Kasumi-1 (cell line): ENCODE measurements around the gene LMBRD2.

Experiments used
- DNase-seq, 2 experiments: peaks; one replicate each; lab custom pipeline; 2025; lab: John Stamatoyannopoulos, UW

LMBRD2 gene

DNA sequence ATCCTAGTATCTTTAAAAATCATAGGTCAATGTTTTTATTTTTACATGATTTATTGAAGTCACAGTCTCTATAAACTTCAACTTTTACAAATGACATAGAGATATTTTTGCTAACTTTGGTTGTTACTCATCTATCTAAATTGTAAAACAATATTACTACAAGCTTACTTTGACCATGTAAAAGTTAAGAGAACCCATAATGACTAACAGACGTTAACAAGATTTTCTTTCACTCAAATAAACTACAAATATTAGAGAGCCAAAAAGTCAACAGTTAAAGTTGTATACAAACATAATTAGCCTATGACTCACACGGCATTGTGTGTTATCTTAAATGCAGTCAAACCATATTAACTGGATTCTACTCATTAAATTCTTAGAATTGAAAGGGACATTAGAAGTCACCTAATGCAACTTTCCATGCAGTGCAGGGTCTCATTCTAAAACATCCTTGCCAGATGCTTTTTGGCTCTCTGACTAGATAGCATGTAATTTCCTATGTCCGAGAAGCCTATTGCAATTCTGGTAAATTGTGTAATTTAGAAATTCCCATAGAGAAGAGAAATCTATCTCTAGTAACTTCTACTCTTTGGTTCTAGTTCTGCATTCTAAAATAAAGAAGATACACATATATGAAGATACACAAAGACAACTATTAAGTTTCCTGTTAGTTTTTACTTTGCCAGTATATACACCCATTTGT, 42.8 kb downstream of the LMBRD2 start:
- DNase-seq, result no peak

DNA sequence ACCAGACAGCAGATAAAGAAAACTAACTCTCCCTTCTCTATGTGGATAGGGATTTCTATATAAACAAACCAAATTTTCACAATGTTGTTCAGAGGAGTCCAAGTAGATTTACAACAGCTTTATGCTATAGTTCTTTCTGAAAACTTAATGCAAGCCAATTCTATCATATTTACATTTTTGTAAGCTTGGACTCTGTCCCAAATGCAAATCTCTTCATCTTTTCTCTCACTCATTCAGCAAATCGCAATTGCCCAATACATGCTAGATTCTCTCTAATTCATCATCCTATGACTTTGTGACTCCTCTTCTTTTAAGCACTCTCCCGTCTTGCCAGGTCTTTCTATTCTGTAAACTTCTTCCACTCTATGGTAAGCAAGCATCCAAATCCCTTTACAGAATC, 45.9 kb downstream of the LMBRD2 start:
- no peak for DNase-seq

DNA sequence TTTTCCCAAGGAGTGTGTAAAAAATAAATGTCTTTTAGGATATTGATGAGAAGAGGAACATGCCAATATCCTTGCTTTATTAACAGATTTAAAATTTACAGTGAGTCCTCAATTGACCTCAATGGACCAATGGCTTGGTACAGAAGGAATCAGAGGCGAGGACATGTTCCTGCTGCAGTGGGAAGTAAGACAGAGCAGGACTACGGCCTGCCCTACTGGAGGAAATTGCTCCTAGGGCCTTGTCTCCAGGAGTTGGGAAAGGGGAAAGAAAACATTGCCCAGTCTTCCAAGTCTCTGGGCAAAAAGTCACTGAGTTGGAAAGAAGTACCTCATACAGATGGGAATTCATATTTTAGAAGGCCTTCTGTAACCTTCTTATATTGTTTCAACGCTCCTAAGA, 51.9 kb downstream of the LMBRD2 start:
- no peak for DNase-seq

DNA sequence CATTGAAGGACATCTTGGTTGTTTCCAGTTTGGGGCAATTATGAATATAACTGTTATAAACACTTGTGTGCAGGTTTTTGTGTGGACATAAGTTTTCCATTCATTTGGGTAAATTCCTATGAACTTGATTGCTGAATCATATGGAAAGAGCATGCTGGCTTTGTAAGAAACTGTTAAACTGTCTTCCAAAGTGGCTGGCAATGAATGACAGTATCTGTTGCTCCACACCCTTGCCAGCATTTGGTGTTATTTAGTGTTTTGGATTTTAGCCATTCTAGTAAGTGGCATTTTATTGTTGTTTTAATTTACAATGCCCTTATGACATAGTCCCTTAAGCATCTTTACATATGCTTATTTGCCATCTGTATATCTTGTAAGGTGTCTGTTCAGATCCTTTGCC, 55.2 kb downstream of the LMBRD2 start:
- DNase-seq, result no peak

DNA sequence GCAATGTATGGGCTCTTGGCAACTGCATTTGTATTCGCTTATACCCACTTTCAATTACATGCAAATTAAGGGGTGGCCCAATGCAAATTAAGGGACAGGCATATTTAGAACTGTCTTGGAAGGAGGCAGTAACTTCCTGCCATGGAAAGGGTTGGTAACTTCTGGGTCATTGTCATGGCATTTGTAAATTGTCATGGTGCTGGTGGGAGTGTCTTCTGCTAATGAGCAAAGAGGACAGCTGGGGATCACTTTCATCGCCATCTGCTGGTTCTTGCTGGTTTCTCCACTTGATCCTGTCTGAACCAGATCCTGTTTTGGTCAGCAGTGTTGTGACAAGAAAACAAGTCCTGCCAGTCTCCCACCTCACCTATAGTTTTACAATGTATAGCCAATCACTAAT, 61.7 kb downstream of the LMBRD2 start:
- DNase-seq, result peak; percentile 59 to 72

DNA sequence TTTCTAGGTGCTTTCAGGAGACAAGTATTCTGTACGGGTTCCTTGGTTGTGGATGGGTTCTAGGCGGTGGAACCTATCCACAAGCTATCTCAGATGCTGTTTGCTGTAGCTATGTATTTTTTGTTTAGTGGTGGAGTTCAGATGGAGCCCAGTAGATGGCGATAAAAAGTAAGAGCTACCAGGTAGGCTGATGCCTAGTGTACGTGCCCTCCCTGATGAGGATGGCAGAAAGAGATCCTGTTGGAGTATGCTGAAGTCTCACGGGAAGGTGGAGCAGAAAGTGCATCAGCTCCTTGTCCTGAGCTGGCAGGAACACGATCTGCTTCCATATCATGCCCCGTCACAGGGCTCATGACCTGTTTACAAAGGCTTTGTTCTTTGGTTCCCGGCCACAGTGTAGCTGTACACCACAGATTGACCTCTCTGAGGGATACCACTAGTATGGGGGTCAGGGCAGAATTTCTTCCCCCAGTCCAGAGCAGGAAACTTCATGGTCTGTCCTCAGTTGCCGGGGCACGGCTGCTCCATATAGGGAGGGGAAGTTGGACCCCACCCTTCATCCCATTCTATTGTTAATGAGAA, 72.4 kb downstream of the LMBRD2 start:
- peak; percentile 80 to 83 for DNase-seq

DNA sequence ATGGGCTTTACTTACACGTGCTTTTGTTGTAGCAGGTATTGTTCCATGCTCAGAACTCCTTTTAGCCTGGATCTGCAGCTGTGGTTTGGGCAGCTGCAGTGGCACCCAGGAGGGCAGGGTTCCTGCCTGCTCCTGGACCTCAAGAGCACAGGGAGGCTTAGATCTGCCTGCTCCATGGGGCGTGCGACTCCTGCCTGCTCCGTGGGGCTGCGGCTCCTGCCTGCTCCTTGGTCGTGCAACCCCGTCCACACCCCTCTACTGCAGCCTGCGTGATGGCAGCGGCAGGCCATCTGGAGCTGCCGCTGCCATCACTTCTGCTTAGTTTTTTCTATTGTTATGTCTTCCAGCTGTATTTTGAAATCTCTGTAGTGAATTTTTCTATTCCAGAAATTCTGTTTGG, 73.3 kb downstream of the LMBRD2 start:
- no peak for DNase-seq

DNA sequence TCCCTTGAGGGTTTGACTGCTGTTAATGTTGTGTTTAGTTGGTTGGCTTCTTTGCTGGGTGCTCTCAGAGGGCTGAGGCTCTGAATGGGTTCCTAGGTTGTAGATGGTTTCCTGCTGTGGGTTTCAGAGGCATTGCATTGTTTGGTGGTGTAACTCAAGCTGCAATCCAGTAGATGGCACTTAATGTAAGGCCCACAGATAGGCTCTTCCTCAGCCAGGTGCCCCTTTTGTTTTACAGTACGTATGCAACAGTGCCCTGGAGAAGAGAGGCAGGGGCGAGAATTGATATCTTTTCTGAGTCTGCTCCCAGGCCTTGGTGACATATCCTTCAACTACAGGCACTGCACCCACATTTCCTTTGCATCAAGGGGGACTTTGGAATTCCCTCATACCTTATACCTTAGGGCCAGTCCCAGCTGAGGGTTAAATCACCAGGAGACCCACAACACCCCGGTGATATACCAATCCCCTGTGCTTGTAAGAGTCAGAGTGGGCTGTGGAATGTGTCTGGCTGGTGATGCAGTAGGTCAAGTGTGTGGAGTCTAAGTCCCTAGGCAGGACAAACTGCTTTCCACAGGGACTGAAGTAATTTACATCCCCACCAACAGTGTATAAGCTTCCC, 78.0 kb downstream of the LMBRD2 start:
- peak; percentile 48 to 77 for DNase-seq

DNA sequence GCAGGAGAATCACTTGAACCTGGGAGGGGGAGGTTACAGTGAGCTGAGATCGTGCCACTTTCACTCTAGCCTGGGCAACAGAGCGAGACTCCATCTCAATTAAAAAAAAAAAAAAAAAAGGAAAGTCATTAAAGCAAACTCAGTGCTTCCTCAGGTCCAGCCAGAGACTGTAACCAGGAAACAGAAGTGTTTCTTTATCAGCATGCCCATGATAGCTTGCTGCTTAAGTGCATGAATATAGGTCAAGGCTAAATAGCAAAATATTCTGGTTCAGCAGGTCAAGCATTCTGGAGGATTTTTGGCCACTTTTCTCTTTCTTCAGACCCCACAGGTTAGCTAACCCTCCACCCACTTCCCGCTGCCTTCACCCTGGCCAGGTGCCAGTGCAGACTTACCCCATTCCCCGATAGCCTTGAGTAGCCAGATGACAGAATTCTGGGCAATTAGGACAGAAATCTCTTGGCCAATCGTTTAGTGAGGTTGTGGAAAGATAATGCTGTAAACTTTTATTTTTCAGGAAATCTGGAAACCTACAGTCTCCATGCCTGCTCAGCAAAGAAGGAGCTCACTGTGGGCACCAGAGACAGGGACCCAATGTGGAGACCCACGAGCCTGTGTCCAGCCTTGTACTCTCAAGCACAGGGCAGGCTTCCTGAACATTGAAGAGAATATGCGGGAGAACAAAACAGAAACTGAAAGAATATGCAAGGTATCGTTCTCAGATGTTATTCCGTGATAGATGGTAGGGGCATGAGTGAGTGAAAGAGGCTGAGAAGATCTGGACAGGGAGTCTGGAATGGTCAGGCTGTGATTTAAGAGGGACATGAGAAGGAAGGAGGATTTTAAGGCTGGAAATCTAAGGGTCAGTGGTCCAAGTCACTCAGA, 80.8 kb downstream of the LMBRD2 start:
- no peak for DNase-seq

DNA sequence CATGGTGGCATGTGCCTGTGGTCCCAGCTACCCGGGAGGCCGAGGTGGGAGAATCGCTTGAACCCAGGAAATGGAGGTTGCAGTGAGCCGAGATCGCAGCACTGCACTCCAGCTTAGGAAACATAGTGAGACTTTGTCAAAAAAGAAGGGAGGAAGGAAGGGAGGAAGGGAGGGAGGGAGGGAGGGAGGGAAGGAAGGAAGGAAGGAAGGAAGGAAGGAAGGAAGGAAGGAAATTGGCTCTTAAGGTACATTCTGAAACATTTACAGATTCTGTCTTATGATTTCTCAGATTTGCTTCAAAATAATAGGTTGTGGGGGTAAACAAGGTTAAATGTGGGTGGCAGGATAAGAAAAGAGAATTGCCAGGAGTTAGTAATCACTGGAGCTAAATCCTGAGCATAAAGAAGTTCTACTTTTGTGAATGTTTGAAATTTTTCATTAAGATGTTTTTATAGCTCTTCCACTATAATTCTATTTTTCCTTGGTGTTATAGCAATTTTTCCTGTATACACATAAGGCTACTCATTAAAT, 82.9 kb downstream of the LMBRD2 start:
- DNase-seq, result no peak

DNA sequence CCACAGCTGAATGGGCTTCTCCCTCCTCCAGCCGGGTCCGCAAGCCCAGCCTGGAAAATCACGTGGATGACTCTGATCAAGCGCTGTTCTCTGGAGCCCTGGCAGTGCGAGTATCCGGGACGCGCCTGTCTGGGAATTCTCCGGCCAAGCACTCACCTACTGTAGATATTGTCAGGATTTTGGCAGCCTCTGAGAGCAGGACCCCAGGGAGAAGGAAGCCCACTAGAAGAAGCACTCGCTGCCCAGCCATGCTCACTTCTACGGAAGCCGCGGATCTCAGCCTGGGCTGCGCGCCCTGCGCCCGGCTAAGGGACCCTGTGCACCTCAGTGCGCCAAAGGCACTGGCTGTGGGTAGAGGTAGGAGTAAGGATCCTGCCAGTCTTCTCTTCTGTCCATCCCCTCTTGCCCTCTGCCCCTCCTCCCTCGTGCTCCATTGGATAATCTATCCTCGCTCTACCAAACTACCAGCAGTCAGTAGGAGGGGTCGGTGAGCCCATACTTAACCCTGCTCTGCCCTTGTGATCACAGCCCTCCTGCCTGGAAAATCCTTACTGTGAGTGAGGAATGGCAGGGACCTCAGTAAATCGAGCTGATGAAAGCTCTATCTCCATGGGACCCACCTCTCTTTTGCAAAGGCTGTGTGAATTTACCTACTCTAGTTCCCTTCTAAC, 85.0 kb downstream of the LMBRD2 start, which contains the start of gene UGT3A2:
Gene UGT3A2, minus strand, starts transcription at position 343 of the 671 bp plus-strand sequence. Its CDS starts 93 bp downstream, at position 250.
- peak; percentile 57 to 58 for DNase-seq

DNA sequence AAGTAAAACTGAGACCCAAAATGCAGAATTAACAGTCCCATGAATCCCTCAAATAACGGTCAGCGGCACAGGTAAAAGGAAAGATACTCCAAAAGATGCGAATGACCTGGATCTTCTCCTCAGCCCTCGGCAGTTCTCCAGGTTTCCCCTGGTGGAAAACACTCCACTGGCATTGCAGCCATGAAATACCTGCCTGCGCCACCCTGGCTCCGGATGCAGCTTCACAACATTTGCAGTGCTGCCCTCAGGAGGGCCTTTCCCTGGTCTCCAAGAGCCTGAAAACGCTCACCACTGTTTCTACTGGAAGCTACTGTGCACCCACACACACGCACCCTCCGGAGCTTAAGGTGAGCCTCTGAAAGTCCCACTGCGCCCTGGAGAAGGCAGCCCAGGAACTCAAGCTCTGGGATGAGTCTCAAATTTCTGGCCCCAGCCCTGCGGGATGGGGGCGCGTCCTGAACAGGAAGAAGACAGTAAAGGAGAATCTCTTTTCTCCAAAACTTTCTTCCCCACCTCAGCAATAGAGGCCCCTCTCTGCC, 85.6 kb downstream of the LMBRD2 start:
- no peak for DNase-seq

DNA sequence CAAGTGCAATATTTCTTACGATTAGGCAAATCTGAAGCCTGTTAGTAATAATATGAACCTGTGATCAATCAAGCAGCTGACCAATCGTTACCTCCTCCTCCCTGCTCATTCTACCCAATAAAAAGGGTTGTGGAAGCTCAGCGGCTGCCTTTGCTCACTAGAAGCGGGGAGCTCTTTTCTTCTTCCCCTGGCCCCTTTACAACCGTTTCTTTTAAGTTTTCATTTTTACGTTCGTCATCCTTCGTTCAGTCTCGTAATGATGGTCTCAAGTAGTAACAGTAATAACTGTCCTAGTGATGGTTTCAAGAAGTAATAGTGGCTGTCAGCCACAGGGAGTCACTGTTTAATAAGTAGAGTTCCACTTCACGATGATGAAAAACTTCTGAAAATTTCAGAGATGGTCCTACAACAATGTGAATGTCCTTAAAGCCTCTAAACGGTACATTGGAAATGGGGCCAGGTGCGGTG, 91.2 kb downstream of the LMBRD2 start:
- DNase-seq, result peak; percentile 72 to 76

DNA sequence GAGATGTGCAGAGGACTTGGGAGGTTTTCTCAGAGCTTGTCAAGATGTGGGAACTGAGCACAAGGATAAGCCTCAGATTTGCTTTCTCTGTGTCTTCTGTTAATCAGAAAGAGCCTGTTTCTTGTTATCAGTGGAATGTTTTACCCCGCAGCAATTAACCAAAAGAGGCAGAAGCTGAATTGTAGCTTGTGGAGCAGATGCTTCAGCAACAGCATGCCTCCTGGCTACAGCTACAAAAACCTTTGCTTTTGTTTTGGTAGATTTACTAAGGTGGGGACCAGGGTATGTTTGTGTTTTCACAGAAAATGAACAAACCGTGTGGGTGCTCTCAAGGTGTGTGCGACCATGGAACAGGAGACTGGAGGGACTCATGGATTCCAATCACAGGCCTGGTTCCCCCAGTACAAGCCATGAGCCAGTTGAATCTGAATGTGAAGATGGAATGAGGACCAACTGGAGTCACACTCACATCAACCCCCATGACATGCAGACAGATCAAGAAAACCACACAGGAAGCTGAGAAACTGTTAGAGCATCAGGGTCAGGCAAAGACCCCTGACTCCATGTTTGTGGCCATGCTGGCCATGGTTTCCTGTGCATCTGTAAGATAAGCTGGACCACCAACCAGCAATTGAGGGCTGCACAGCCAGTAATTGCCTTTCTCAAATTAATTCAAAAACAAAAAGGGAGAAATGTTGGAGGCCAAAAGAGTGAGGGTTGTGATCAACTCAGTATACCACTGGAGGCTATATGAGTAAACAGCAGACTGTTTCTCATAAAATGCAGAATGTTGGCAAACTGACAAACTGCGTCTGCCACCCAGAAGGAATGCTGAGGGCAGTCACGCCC, 91.9 kb downstream of the LMBRD2 start:
- DNase-seq, result peak in 1 of 2 experiments; percentile 3

DNA sequence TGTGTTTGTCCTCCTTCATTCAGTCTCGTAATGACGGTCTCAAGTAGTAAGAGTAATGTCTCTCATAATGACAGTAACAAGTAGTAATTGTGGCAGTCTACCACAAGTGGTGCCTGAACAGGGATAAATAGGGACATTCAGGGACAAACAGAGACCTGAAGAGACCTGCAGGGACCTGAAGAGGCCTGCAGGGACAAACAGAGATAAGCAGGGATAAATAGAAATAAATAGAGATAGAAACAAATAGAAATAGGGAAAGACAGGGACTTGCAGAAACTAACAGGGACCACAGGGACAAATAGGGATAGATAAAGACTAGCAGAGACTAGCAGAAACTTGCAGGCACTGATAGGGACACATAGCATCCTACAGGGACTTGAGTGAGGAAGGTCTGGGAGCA, 92.9 kb downstream of the LMBRD2 start:
- no peak for DNase-seq

DNA sequence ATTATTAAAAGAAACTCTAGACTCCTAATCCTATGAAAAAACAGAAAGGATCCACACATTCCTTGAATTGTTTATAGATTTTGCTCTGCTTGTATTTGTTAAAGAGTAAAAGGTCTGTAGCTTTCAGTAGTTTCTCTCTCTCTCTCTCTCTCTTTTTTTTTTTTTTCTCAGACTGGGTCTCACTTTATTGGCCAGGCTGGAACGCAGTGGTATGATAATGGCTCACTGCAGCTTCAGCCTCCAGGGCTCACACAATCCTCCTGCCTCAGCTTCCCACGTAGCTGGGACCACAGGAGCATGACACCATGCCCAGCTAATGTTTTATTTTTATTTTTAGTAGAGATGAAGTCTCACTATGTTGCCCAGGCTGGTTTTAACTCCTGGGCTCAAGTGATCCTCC, 94.3 kb downstream of the LMBRD2 start:
- no peak for DNase-seq

DNA sequence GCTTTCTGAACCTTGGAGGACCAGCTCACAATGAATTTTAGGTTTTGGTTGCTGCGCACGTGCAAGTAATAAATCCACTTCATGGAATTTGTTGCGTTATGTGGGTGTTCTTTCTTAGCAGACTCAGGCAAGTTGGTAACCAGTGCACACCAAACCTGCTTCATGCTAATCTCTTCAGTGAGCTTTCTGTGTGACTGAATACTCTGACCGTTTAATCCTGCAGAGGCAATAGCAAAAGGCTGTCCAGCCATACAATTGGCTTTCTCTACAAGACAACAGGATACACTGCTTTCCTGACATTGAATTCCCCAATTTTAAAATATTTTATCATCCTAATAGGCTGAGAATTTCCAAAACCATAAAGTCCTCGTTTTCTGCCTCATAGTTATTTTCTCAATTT, 95.3 kb downstream of the LMBRD2 start:
- DNase-seq, result no peak

DNA sequence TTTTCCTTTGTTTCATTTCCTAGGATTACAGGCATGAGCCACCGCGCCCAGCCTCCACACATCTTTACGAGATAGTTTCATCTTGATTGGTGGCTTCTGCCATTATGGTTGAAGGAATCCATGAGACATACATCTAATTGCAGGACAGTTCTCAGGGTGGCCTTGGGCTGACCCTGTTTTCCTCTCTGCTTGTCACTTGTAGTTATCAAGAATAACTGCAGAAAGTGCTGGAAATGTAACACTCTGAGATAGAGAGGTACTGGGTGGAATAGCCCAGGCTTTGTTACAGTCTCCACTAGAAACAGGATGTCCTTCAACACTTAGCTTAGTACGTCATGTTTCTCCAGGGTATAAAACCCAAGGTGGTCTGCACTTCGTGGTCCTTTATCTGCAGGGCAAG, 95.7 kb downstream of the LMBRD2 start:
- DNase-seq, result no peak

DNA sequence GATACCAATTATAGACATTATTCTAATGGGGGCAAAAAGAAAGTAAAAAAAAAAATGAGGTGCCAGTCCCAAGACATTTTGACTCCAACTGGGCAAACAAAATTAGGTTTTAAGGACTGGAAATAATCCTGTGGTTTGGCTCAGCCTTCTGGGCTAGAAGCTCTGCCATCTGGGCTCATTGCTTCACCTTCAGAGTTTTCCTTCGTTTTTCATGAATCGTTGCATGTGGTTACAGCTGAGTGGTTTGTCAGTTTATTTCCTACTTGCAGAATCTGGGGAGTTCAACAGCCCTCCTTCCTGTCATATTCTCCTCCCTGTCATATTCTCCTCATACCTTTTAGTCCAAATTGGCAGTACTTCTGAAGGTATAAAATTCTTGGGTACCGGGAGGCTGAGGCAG, 97.0 kb downstream of the LMBRD2 start:
- DNase-seq, result peak; percentile 70 to 74

DNA sequence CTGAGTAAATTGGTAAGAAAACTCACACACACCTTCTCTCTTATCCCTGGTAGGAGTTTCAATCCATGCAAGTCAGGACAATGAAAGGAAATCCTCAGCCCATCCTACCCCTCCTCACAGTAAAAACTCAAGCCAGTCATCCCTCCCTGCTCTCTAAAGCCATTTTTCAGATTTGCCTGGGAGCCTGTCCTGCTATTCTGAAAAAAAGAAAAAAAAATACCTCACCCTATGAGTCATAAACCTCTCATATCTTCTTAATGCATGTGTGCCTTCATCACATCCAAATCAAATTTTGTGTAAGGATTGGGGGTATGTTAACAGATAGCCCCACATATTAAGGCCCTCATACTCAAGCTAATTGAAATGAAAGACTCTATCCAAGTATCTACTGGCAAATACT, 99.1 kb downstream of the LMBRD2 start:
- no peak for DNase-seq
